NOMO-1 treated with DMSO at 0.1 percent for 48 hours (cell line): ENCODE results near the gene CHD2.

ENCODE experiments used
- DNase-seq: peaks from one replicate; lab custom pipeline; 2025; ENCODE audit not compliant: unreplicated experiment; lab: John Stamatoyannopoulos, UW

CHD2 gene

GRCh38 chr15:93005133-93005532 lies 105.0 kb downstream of the CHD2 start:
- DNase-seq, result no peak

GRCh38 chr15:93007994-93008393 lies 107.9 kb downstream of the CHD2 start:
- no peak for DNase-seq

GRCh38 chr15:93012786-93013185 lies 112.7 kb downstream of the CHD2 start:
- no peak for DNase-seq

- no peak for DNase-seq
Observed at GRCh38 chr15:93017526-93017925, 117.4 kb downstream of the CHD2 start.

- no peak for DNase-seq
Observed at GRCh38 chr15:93018574-93018973, 118.5 kb downstream of the CHD2 start.

GRCh38 chr15:93019090-93019489 lies 119.0 kb downstream of the CHD2 start:
- DNase-seq, result no peak

GRCh38 chr15:93019971-93020370 lies 119.8 kb downstream of the CHD2 start:
- no peak for DNase-seq

- no peak for DNase-seq
Observed at GRCh38 chr15:93020976-93021772, 121.0 kb downstream of the CHD2 start.

GRCh38 chr15:93024293-93024692 lies 124.2 kb downstream of the CHD2 start:
- no peak for DNase-seq

- DNase-seq, result no peak
Observed at GRCh38 chr15:93024716-93025624, 124.8 kb downstream of the CHD2 start.

GRCh38 chr15:93025625-93025982 lies 125.5 kb downstream of the CHD2 start:
- peak; percentile 21 for DNase-seq

- DNase-seq, result no peak
Observed at GRCh38 chr15:93026380-93026817, 126.3 kb downstream of the CHD2 start.

- DNase-seq, result peak; percentile 18
Observed at GRCh38 chr15:93027413-93027812, 127.3 kb downstream of the CHD2 start.

- DNase-seq, result no peak
Observed at GRCh38 chr15:93028111-93028631, 128.0 kb downstream of the CHD2 start.

- peak; percentile 96 for DNase-seq
Observed at GRCh38 chr15:93028632-93029213, 128.6 kb downstream of the CHD2 start.

GRCh38 chr15:93029214-93029835 lies 129.2 kb downstream of the CHD2 start:
- peak; percentile 28 for DNase-seq

GRCh38 chr15:93029836-93030429 lies 129.8 kb downstream of the CHD2 start:
- DNase-seq, result no peak

GRCh38 chr15:93030430-93031102 lies 130.4 kb downstream of the CHD2 start:
- DNase-seq, result peak; percentile 33

- DNase-seq, result no peak
Observed at GRCh38 chr15:93031103-93031464, 131.0 kb downstream of the CHD2 start.
